Subcutaneous adipose tissue (tissue), 4 donors: Measurements from ENCODE around the gene UBE2Q2. TPM values are rescaled to one million over a fixed set of nuclear protein-coding genes. Genes with fewer than 3 reads are reported as not detected.

Experiments
- total RNA-seq, 4 donors: library from RNA; depleted of rRNA; stranded (reverse); fragments of >200 nt; gene quantifications; one replicate each; pipeline ENCODE4 v1.1.0, GENCODE V29; 2016
- TF ChIP-seq, protein P1 (sequence below): fragments of 450-650 bp; IDR thresholded peaks from one replicate; pipeline ENCODE4 v1.5.1; 2016; ENCODE audit warnings: low read depth, mild to moderate bottlenecking, control low read depth, antibody characterized with exemption, moderate library complexity

The UBE2Q2 gene
- total RNA-seq, 4 donors from 2014 or later: 40.5 to 67.7 (median 51.8) TPM

- TF ChIP-seq, protein P1, sequence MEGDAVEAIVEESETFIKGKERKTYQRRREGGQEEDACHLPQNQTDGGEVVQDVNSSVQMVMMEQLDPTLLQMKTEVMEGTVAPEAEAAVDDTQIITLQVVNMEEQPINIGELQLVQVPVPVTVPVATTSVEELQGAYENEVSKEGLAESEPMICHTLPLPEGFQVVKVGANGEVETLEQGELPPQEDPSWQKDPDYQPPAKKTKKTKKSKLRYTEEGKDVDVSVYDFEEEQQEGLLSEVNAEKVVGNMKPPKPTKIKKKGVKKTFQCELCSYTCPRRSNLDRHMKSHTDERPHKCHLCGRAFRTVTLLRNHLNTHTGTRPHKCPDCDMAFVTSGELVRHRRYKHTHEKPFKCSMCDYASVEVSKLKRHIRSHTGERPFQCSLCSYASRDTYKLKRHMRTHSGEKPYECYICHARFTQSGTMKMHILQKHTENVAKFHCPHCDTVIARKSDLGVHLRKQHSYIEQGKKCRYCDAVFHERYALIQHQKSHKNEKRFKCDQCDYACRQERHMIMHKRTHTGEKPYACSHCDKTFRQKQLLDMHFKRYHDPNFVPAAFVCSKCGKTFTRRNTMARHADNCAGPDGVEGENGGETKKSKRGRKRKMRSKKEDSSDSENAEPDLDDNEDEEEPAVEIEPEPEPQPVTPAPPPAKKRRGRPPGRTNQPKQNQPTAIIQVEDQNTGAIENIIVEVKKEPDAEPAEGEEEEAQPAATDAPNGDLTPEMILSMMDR: no peak
Measured at GRCh38 chr15:75918135-75918534, 74.9 kb downstream of the UBE2Q2 start.

DNA sequence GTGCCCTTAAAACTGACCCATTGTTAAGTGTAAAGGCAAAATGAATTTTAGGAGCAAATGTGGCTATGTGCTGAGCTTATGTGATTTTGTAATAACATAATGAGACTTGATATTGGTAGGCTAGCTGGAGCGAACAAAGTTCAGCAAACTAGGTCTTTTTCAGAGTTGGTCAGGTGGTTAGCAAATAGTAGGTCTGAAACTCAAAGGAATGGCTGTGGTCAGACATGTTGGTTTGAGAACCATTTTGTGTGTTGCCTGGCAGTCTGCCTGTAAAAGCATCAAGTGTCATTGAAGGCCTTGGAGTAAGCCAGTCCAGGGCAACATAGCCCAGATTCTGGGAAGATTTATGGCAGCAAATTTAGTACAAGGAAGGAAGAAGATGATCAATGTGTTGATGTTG is 76.8 kb downstream of the UBE2Q2 start:
- TF ChIP-seq, protein P1: no peak

- TF ChIP-seq, protein P1: no peak
Measured at GRCh38 chr15:75921732-75922703, 78.8 kb downstream of the UBE2Q2 start.

DNA sequence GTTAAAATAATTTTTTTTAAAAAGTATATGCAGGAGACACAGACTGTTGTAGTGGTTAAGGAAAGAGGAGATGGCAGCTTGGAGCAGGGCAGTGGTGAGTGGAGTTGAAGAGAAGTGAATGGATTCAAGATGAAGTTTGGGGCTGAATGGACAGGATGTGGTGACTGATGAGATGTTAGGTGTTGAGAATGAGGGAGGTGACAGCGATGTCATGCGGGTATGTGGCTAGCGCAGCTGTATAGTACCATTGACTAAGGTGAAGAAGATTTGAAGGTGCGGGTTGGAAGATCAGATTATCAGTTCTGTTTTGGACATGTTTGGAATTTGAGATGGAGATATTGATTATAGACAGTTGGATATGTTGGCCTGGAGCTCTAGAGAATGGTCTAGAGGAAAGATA is 80.5 kb downstream of the UBE2Q2 start:
- TF ChIP-seq, protein P1: no peak

DNA sequence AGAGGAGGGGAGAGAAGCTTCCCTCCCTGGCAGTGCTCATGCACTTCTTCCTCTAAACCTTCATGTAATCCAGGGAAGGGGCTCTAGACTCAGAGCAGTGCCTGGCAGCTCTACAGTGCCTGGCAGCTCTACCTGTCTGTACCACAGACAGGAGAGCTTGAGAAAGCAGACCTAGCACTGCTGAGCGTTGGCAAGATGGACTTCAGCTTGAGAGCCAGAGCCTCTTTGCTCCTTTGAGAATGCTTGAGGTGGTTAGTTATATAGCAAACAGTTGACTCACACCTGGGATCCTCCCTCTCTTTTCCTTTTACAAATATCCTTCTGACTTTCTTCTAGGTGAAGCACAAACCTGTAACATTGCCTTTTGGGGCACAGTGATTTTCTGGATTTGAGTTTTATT is 81.3 kb downstream of the UBE2Q2 start:
- TF ChIP-seq, protein P1: no peak

GRCh38 chr15:75925440-75925839 is 82.2 kb downstream of the UBE2Q2 start:
- TF ChIP-seq, protein P1: no peak

DNA sequence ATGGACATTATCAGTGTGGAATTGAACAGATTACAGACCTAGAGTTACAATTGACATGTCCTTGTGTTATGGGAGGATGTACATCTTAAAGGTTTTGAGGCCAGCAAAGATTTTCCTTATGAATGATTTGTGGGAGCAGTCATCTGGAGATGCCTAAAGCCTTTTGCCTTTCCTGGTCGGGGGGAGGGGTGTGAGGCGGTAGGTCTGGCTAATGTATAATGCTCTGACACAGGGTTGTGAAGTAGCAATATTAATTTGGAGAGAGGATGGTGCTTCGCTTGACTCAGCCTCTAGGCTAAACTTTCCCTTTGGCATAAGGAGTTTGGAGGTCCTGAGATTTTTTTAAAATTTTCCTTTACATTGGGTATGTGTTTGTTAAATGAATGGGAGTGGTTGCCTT is 83.7 kb downstream of the UBE2Q2 start:
- TF ChIP-seq, protein P1: no peak
